Fibroblast of pulmonary artery (primary cell): ENCODE results near the gene AP1G2.
"Not testable (repeated sequence)": the region's sequence is repeated elsewhere in the genome, so short reads cannot be mapped to it uniquely, and the experiment has no call there.

Experiments
- DNase-seq: peaks from one replicate; pipeline ENCODE4 v3.0.0-alpha.2; 2010; ENCODE audit warnings: low read depth
- H3K4me3 ChIP-seq: replicated peaks from 2 replicates; pipeline ENCODE4 v1.5.1; 2011; ENCODE audit warnings: low read depth, mild to moderate bottlenecking, control low read depth, low read length, moderate library complexity
- TF ChIP-seq, protein P1 (sequence below): IDR thresholded peaks from 2 replicates; pipeline ENCODE4 v1.5.1; 2011; ENCODE audit warnings: mild to moderate bottlenecking, control low read depth, low read length, inconsistent platforms; ENCODE audit errors: missing control alignments

The AP1G2 gene

DNA sequence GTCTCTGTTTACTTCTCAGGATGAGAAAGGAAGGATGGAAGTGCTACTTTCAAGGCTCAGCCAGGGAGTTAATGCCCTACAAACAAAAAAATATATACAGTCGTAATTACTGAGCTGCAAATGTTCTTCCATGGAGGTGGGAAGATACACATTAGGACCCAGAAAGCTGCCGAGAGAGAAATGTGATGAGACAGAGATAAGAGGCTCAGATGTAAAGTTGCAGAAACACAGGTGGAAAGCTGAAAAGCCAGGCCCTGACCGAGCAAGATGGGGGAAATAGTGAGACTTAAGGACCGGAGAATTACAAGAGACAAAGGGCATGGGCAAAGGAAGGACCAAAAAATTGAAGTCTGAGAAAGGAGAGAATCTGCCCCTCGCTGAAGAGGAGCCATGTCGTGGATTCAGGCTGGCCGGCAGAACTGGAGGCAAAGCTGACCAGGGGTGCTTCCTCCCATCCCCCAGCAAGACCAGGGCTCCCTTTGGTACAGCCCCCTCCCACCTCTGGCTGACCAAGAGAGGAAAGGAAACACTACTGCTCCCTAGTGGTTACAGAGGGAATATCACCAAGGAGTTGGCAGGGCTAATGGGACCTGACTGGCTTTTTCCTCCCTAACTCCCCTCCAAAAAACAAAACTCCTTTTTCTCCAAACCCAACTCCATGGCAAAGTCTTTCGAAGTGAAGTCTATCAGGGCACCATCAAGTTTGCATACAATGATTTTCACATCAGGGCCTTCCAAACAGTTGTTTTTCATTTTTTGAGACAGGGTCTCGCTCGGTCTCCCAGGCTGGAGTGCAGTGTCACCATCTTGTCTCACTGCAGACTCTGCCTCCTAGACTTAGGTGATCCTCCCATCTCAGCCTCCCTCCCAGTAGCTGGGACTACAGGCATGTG lies 28.1 kb downstream of the AP1G2 start:
- DNase-seq: peak; percentile 49
- TF ChIP-seq, protein P1, sequence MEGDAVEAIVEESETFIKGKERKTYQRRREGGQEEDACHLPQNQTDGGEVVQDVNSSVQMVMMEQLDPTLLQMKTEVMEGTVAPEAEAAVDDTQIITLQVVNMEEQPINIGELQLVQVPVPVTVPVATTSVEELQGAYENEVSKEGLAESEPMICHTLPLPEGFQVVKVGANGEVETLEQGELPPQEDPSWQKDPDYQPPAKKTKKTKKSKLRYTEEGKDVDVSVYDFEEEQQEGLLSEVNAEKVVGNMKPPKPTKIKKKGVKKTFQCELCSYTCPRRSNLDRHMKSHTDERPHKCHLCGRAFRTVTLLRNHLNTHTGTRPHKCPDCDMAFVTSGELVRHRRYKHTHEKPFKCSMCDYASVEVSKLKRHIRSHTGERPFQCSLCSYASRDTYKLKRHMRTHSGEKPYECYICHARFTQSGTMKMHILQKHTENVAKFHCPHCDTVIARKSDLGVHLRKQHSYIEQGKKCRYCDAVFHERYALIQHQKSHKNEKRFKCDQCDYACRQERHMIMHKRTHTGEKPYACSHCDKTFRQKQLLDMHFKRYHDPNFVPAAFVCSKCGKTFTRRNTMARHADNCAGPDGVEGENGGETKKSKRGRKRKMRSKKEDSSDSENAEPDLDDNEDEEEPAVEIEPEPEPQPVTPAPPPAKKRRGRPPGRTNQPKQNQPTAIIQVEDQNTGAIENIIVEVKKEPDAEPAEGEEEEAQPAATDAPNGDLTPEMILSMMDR: peak; percentile 82
- H3K4me3 ChIP-seq: no peak overlapping the region

DNA sequence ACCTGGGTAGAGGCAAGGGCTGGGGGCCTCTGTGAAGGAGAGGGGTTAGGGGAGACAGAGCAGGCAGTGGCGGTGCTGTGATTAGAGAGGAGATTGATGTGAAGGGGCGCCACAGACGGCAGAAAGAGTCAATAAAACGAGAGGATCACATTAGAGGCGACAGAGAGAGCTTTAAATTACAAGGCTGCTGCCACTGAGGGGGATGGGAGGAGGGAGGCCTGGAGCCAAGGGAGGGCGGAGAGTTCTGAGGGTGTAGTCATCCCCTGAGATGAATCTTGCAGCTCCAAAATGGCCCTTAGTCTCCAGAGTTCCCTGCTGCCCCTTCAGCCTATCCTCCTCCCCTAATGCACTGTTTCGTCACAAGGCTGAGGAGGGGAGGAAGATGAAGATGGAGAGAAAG lies 28.8 kb downstream of the AP1G2 start:
- TF ChIP-seq, protein P1: no peak
- peak; percentile 18 for DNase-seq
- no peak overlapping the region for H3K4me3 ChIP-seq

DNA sequence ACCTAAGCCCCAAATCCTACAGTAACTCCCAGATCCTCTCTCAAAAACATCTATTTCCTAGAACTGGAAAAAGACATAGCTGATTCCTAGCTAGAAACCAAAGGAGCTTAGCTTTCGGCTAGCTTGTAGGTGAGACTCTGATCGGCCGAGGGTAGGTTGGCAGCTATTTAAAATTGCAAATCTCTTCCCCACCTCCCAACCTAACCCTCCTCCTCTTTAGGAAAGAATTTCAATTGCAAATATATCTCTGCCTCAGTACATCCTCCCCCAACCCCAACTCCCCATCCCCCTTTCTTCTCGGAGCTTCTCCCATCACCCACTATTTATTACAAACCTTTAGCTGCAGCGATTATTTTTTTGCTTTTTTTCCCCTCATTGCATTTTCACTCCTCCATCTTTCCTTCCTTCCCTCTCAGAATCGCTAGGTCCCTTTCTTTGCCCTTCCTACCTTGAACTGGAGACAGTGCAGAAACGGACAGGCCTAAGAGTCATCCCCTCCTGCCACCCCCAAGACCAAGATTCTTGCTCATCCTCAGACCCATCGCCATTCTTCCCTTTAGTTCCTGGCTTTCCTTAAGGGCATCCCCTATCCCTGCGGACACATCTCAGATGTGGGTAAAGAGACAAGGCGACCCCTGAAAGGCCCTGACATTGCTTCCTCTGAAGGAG lies 29.4 kb downstream of the AP1G2 start:
- DNase-seq: no peak
- TF ChIP-seq, protein P1: no peak
- no peak overlapping the region for H3K4me3 ChIP-seq

DNA sequence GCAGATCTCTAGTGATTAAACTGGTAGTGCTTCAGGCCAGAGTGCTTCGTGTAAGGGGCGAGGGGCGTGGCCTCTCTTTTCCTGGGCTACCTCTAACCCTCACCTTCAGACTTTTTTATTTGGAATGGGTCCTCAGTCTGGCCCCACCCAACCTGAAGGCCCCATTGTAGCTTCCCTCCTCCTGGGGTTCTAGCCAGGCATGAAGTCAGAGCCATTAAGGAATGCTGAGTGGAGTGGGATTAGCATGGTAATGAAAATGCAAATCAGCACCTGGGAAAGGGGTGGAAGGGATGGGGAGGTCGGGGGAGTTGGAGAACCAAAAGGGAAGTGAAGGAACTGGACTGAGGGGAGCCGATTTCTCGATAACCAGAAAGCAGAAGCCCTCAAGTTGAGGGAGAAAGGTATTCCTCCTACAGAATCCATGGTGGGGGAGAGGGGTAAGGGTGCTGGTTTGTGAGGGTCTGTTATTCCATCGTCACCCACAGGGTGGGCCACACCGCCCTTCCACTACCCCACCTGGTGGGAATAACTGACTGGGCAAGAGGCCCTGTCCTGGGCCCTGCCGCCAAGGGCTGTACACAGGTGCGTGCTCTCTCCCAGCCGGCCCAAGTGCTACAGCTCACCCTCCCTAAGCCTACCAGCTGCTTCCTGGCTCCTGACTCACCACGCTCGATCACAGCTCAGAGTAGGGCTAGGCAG lies 30.1 kb downstream of the AP1G2 start:
- TF ChIP-seq, protein P1: no peak

DNA sequence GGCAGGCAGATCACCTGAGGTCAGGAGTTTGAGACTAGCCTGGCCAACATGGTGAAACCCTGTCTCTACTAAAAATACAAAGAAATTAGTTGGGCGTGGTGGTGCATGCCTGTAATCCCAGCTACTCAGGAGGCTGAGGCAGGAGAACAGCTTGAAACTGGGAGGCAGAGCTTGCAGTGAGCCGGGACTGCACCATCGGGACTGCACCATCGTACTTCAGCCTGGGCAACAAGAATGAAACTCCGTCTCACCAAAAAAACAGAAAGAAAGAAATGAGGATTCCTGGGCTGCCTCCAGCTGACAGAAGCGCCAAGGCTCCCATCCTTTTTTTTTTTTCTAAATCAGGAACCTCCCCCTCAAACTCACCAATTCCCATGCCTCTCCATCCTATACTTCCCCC lies 30.7 kb downstream of the AP1G2 start:
- not testable (repeated sequence) for H3K4me3 ChIP-seq, DNase-seq

More for the DNA sequence above, 30.1 kb downstream of the AP1G2 start:
- no peak for DNase-seq
- H3K4me3 ChIP-seq: no peak overlapping the region

DNA sequence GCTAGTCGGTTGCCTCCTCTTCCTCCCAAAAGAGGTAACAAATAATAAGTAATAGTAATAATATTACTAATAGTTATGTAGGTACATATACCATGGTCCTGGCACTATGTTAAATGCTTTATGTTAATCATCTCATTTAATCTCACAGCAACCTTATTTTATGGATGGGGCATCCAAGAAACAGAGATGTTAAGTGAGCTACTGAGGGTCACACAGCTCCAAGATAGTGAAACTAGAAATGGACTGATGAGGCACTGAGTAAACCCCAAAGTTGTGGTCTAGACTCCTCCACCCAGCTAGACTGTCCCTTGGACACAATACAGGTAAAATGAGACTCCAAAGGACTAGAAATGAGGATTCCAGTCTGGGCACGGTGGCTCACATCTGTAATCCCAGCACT lies 31.1 kb downstream of the AP1G2 start:
- TF ChIP-seq, protein P1: no peak
- DNase-seq: no peak
- H3K4me3 ChIP-seq: no peak overlapping the region

DNA sequence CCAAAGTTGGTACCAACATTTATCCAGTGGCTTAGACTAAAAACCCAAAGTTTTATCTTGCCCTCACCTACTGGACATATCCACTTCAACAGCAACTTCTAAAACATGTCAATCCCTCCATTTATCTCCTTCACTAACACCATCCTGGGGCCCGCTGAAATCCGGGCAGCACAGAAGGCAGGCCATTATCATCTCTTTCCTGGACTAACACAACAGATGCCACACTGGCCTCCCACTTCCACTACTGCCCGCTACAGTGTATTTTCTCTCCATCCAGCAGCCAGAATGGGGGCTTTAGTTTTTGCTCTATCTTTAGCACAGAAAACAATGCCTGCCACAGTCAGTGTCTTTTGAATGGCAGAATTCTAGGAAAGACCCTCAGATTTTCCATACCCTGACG lies 31.6 kb downstream of the AP1G2 start:
- H3K4me3 ChIP-seq: no peak overlapping the region
- TF ChIP-seq, protein P1: no peak
- DNase-seq: no peak
